Stimulated activated naive CD4-positive, alpha-beta T cell (primary cell): Measurements from ENCODE around the gene ARNT2.
"Not testable (repeated sequence)": the region's sequence is repeated elsewhere in the genome, so short reads cannot be mapped to it uniquely, and the experiment has no call there.

ENCODE experiments used
- DNase-seq, 6 experiments: peaks; one replicate each; lab custom pipeline; 2025; lab: John Stamatoyannopoulos, UW

Gene ARNT2

GRCh38 chr15:80492409-80492808 is 88.2 kb downstream of the ARNT2 start:
- no peak for DNase-seq

- no peak for DNase-seq
Measured at GRCh38 chr15:80492874-80493273, 88.7 kb downstream of the ARNT2 start.

- DNase-seq: no peak
Measured at GRCh38 chr15:80494351-80494751, 90.2 kb downstream of the ARNT2 start.

- no peak for DNase-seq
Measured at GRCh38 chr15:80494756-80495155, 90.6 kb downstream of the ARNT2 start.

GRCh38 chr15:80495401-80495942 is 91.3 kb downstream of the ARNT2 start:
- no peak for DNase-seq

- DNase-seq: no peak
Measured at GRCh38 chr15:80496096-80496495, 91.9 kb downstream of the ARNT2 start.

- DNase-seq: no peak
Measured at GRCh38 chr15:80497221-80497620, 93.0 kb downstream of the ARNT2 start.

GRCh38 chr15:80498652-80499051 is 94.5 kb downstream of the ARNT2 start:
- DNase-seq: no peak

- DNase-seq: no peak
Measured at GRCh38 chr15:80500021-80500420, 95.8 kb downstream of the ARNT2 start.

GRCh38 chr15:80501476-80501875 is 97.3 kb downstream of the ARNT2 start:
- no peak for DNase-seq

- no peak for DNase-seq
Measured at GRCh38 chr15:80502782-80503181, 98.6 kb downstream of the ARNT2 start.

GRCh38 chr15:80503319-80503952 is 99.3 kb downstream of the ARNT2 start:
- DNase-seq: no peak

- no peak for DNase-seq
Measured at GRCh38 chr15:80504931-80505330, 100.7 kb downstream of the ARNT2 start.

GRCh38 chr15:80506286-80506893 is 102.2 kb downstream of the ARNT2 start:
- DNase-seq: no peak

GRCh38 chr15:80507131-80507530 is 102.9 kb downstream of the ARNT2 start:
- DNase-seq: no peak

GRCh38 chr15:80507638-80508316 is 103.6 kb downstream of the ARNT2 start:
- DNase-seq: no peak

- no peak for DNase-seq
Measured at GRCh38 chr15:80508783-80509182, 104.6 kb downstream of the ARNT2 start.

- no peak for DNase-seq
Measured at GRCh38 chr15:80509800-80510199, 105.6 kb downstream of the ARNT2 start.

GRCh38 chr15:80510985-80511384 is 106.8 kb downstream of the ARNT2 start:
- not testable (repeated sequence) for DNase-seq

- no peak for DNase-seq
Measured at GRCh38 chr15:80512726-80513660, 108.8 kb downstream of the ARNT2 start.

- DNase-seq: no peak
Measured at GRCh38 chr15:80514071-80514780, 110.0 kb downstream of the ARNT2 start.
